ENCODE measurements around the gene CEND1. TPM values are rescaled to one million over a fixed set of nuclear protein-coding genes. Genes with fewer than 3 reads are reported as not detected.

The CEND1 gene
- total RNA-seq, 1 experiment from 2014 or later: 0.81 TPM

DNA sequence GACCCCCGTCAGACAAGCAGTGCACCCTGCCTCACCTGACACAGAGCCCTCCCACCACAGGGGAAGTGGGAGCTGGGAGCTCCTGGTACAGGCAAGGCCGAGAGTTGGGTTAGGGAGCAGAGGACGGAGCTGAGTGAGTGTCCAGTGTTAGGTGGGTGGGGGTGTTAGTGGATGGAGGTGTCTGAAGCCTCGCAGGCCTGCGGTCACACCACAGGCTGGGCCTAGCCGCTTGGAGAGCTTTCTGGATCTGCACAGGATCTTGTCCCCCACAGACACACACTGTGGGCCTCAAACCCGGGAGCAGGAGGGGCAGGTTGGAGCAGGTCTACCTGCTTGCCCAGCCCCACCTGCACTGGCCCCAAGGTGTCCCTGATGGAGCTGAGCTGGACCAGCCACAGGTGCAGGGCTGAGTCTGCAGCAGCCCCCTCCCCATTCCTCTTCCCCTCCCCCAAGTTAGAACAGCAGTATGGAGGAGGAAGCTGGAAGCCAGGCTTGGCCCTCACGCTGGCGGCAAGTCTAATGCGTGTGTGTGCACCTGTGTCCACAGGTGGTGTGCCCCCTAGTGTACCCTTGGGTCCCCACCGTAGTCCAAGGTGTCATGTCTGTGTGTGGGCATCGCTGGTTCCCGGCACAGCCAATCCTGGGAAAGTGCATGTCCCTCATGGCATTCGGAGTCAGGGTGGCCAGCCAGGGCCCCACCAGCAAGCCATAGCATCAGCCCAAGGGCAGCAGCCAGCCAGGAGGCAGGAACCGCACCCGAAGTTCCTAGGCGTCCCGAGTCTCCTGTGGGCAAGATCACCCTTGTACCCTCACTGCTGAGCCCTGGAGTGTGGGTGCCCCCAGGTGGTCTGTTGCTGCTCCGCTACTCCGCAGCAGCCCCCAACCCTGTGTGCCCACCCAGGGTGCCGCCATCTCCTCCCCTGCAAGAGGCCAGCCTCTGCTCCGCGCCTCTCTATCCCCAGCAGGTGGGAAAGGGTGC is 10.6 kb downstream of the CEND1 start:
- Histone ChIP-seq H3K4ac (ENCODE audit: low read depth, low read length) (no peak overlapping the region), H2AFZ (ENCODE audit: low read length) (no peak overlapping the region), H3K4me1 (ENCODE audit: insufficient read depth, low read length) (peaks cover 2% of the 10 kb centered on the region; the same call in 1 of the 2 replicates), H2BK15ac (ENCODE audit: low read depth, low read length) (no peak overlapping the region), H3K23me2 (ENCODE audit: insufficient read length, low read depth, low read length, poor library complexity, severe bottlenecking) (peaks cover 17% of the 10 kb centered on the region), H3K27ac (ENCODE audit: insufficient read length, low read depth, low read length) (no peak overlapping the region), H2BK120ac (ENCODE audit: low read depth, low read length, poor library complexity, severe bottlenecking) (no peak overlapping the region), H2BK20ac (ENCODE audit: low read depth, low read length, poor library complexity, severe bottlenecking) (no peak overlapping the region), H3K56ac (ENCODE audit: insufficient read length, low read depth, low read length) (no peak overlapping the region), H2AK5ac (ENCODE audit: insufficient read length, low read length) (no peak overlapping the region), H4K5ac (ENCODE audit: insufficient read length, low read depth, low read length) (no peak overlapping the region), H3T11ph (ENCODE audit: low read length) (no peak overlapping the region), H3K23ac (ENCODE audit: insufficient read length, low read depth, low read length) (no peak overlapping the region), H3K18ac (ENCODE audit: insufficient read length, low read depth, low read length) (no peak overlapping the region), H2BK5ac (ENCODE audit: insufficient read length, low read length) (no peak overlapping the region), H3K9ac (ENCODE audit: extremely low read depth, insufficient read length, low read length) (no peak overlapping the region), H2BK12ac (ENCODE audit: insufficient read length, low read depth, low read length) (no peak overlapping the region), H3K79me1 (ENCODE audit: insufficient read depth, low read depth, low read length, poor library complexity, severe bottlenecking) (peaks cover 8% of the 10 kb centered on the region), H3K14ac (ENCODE audit: insufficient read depth, low read length) (no peak overlapping the region; the same call in 1 of the 2 replicates), H4K8ac (replicated peaks; ENCODE audit: insufficient read length, low read depth, low read length) (no peak overlapping the region), H3K79me2 (ENCODE audit: insufficient read depth, low read length) (peaks cover 3% of the 10 kb centered on the region; the same call in 1 of the 2 replicates), H3K4me2 (ENCODE audit: insufficient read depth, insufficient read length, low read length) (no peak overlapping the region), H4K20me1 (ENCODE audit: control insufficient read depth, insufficient read depth, insufficient read length) (no peaks in the 10 kb centered on the region), H4K91ac (ENCODE audit: insufficient read length, low read depth, low read length) (no peak overlapping the region), H3K9me3 (ENCODE audit: control insufficient read depth, low read depth, low read length) (no peaks in the 10 kb centered on the region), H3K27me3 (ENCODE audit: insufficient read depth, low read length) (no peaks in the 10 kb centered on the region)
- Mint-ChIP-seq H3K4me1 (peaks cover 32 to 42% of the 10 kb centered on the region in 2 experiments), H3K27me3 (ENCODE audit: low read depth) (peaks cover 4% of the 10 kb centered on the region), H3K4me3 (peak overlapping the region; percentile 63 to 78; a peak in 4 of 5 replicates), H3K36me3 (ENCODE audit: insufficient read depth in 1 of 3, low read depth in 3 of 3) (peaks cover 5 to 21% (median 17%) of the 10 kb centered on the region in 3 experiments; a peak in 6 of 7 replicates), H3K27ac (no peak overlapping the region), H3K9me3 (no peaks in the 10 kb centered on the region)
- TF ChIP-seq, protein P1, sequence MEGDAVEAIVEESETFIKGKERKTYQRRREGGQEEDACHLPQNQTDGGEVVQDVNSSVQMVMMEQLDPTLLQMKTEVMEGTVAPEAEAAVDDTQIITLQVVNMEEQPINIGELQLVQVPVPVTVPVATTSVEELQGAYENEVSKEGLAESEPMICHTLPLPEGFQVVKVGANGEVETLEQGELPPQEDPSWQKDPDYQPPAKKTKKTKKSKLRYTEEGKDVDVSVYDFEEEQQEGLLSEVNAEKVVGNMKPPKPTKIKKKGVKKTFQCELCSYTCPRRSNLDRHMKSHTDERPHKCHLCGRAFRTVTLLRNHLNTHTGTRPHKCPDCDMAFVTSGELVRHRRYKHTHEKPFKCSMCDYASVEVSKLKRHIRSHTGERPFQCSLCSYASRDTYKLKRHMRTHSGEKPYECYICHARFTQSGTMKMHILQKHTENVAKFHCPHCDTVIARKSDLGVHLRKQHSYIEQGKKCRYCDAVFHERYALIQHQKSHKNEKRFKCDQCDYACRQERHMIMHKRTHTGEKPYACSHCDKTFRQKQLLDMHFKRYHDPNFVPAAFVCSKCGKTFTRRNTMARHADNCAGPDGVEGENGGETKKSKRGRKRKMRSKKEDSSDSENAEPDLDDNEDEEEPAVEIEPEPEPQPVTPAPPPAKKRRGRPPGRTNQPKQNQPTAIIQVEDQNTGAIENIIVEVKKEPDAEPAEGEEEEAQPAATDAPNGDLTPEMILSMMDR (conservative IDR thresholded peaks at IDR 0.05): no peak
- WGBS (ENCODE audit: extremely low coverage, insufficient read length, low lambda C conversion rate): no CpG with 5 or more reads among the region's 23 CpGs
- DNase-seq: no peak

Data from H9 (cell line).